ENCODE results near the gene SKIDA1.
"Not testable (repeated sequence)": the region's sequence is repeated elsewhere in the genome, so short reads cannot be mapped to it uniquely, and the experiment has no call there.

Gene SKIDA1

DNA sequence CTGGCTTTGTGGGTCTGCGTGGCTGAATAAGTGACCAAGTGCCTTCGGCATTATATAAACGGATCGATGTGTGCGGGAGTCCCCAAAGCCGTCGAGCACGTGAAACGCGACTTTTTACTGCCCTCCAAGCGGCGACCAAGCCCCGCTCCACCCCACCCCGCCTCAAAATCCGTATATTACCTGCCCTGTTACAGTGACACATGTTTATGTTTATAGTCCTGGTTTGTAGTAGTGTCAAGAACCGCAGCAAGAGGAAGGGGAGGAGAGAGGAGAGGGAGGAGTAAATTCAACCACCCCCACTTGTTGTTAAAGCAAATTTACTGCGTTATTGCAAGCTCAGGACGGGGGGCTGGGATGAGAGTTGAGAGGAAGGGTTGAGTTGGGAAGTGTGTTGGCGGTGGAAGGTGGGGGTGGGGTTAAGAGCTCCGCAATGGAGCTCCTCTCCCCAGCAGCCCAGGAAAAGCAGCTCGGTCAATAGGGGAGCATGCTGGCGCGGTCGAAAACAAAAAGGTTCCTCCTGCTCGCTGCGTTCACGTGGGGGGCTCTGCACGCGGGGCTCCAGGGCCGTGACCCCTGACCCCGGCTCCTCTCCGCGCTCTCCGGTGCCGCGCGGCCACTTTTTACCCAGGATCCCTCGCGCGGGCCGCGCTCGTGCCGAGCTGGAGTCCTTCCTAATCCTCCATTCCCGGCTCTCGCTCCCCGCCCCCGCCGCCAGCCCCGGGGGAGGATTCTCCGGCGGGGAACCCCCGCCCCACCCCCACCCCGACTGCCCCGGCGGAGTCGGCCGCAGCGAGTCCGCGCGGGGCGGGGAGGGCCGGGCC is at the start of gene SKIDA1:
TSS of gene SKIDA1 (minus strand) at position 316 of the 821 bp plus-strand sequence. CDS start 7,860 bp downstream, outside the sequence.
- peak; percentile 66 for DNase-seq

DNA sequence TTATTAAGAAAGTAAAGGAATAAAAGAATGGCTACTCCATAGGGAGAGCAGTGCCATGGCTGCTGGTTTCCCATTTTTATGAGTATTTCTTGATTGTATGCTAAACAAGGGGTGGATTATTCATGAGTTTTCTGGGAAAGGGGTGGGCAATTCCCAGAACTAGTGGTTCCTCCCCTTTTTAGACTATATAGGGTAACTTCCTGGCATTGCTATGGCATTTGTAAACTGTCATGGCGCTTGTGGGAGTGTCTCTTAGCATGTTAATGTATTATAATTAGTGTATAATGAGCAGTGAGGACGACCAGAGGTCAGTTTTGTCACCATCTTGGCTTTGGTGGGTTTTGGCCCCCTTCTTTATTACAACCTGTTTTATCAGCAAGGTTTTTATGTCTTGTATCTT is 49.0 kb upstream of the SKIDA1 start:
- DNase-seq = not testable (repeated sequence)

DNA sequence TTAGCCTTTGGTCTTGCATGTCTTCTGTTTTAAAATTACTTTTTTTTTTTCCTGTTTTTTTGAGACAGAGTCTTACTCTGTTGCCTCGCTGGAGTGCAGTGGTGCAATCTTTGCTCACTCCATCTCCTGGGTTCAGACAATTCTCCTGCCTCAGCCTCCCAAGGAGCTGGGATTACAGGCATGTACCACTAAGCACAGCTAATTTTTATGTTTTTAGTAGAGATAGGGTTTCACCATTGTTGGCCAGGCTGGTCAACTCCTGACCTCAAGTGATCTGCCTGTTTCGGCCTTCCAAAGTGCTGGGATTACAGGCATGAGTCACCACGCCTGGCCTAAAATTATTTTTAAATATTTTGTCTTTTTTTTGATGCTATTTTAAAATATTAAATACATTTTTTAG is 47.1 kb upstream of the SKIDA1 start:
- DNase-seq = no peak

DNA sequence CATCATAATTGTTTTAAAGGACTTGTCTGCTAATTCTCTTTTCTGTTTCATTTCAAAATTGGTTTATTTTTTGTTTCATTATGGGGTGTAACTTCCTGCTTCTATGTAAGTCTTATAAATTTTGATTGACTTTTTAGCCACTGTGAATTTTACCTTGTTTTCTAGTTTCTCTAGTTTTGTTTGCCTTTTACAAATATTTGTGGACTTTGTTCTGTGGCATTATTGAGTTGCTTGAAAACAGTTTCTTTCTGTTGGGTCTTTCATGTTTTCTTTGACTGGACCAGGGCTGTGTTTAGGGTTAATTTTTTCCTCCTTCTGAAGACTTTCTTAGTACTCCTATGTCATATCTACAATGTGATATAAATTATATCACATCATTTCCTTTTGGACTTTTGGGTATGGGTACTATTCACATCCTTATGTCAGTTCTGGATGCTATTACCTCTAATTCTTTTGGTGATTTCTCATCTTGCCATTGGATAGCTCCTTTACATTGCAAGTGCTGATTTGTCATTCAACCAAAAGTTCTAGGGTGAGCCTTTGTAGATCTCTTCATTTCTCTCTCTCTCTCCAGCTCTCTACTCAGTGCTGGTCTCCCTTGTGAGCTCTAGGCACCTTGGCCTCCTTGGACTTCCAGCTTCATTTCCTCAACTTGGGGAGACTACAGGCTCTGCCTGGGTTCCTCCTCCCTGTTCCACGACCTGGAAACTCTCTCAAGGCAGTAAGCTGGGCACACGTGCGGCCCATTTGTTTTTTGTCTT is 45.5 kb upstream of the SKIDA1 start:
- DNase-seq = no peak

DNA sequence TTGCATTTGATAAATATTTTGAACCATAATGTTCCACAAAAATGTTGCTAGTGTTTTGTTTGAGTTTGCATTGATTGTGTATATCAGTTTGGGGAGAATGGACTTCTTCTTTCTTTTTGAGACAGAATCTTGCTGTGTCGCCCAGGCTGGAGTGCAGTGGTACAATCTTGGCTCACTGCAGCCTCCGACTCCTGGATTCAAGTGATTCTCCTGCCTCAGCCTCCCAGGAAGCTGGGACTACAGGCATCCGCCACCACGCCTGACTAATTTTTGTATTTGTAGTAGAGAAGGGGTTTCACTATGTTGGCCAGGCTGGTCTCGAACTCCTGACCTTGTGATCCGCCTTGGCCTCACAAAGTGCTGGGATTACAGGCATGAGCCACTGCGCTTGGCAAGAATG is 33.5 kb upstream of the SKIDA1 start:
- not testable (repeated sequence) for DNase-seq

DNA sequence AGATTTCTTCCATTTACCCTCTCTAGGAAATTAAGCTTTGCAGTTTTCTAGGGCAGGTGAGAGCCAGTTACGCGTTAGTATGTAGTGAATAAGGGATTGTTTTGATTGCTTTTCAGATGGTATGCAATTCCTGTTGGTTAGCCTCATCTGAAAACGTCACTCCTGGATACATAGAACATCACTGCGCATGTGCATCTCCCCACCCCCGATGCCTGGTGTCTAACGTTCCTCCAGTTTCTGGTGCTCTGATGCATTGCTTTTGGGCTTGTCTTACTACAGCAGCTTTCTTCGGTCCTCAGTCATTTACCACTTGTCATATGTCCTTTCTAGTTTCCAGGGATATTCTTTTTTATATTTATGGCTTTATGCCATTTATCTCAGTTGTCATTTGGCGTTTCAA is 31.0 kb upstream of the SKIDA1 start:
- no peak for DNase-seq

DNA sequence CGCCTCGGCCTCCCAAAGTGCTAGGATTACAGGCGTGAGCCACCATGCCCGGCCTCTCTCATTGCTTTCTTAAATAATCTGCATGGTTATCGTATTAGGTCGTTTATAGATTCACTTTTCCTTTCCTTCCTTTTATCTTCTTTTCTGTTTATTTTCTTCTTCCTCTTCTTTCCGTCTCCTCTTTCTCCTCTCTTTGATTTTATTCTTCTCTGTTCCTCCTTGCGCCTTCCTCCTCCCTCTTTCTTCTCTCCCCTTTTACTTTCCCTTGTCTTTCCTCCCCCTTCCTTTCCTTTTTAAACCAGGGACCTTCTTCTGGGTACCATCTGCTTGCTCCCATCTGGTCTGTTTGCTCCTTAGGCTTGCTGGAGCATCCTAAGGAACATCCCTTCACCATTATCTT is 27.2 kb upstream of the SKIDA1 start:
- no peak for DNase-seq

DNA sequence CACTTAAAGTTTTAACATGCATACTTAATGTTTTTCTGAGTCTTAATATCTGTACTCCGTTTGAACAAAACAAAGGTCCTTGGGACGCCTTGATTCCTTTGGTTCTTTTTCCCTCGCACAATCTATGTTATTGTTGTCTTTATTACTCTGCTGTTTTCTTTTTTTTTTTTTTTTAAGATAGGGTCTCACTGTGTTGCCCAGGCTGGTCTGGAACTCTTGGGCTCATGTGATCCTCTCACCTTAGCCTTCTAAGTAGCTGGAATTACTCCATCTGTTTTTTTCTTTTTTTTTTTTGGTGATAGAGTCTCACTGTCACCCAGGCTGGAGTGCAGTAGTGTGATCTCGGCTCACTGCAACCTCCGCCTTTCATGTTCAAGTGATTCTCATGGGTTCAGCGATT is 21.8 kb upstream of the SKIDA1 start:
- DNase-seq = no peak

DNA sequence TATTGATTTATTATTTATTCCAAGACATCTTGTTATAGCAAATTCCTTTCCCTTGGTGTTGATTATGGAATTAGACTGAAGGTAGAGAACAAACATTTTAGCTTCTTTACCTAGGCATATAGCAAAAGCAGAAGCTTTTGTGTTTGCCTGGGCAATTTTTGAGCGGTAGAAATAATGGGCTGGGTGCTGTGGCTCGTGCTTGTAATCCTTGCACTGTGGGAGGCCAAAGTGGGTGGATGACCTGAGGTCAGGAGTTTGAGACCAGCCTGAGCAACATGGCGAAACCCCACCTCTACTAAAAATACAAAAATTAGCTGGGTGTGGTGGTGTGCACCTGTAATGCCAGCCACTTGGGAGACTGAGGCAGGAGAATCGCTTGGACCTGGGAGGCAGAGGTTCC is 15.2 kb upstream of the SKIDA1 start:
- not testable (repeated sequence) for DNase-seq

DNA sequence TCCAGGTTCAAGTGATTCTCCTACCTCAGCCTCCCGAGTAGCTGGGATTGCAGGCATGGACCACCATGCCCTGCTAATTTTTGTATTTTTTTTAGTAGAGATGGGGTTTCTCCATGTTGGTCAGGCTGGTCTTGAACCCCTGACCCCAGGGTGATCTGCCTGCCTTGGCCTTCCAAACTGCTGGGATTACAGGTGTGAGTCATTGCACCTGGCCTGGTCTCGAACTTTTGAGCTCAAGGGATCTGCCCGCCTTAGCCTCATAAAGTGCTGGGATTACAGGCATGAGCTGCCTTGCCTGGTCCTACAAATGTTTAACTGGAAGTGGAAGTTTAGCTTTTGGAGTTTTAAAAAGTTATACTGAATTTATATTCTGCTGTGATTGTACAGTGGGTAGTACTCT is 11.4 kb upstream of the SKIDA1 start:
- DNase-seq = no peak

DNA sequence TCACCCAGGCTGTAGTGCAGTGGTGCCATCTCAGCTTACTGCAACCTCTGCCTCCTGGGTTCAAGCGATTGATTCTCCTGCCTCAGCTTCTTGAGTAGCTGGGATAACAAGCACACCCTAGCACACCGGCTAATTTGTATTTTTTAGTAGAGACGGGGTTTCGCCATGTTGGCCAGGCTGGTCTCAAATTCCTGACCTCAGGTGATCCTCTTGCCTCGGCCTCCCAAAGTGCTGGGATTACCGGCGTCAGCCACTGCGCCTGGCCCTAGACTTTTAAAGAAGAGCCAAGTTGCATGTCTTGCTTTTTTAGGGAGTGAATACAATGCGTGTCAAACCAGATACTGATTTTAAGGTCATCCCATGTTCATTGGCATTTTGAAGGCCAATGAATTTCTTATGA is 10.5 kb upstream of the SKIDA1 start:
- DNase-seq = not testable (repeated sequence)

DNA sequence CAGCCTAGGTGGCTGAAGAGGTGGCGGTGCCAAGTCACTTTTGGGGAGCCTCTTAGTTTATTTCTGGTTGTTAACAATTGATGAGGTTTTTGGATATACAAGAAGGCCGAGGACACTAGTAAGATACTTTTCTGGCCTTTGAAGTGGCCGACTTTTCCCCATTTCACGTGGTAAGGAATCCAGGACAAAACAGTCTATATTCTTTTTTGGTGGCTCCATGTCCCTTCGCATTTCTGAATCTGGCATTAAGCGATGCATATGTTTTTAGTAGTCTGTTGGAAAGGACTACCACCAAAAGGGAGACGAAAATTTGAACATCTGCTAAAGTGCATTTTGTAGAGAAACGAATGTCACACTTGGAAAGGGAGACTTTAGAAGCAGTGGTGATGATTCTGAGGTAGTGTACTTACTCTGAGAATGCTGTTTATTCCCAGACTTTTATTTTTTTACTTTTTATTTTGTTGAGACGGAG is 10.0 kb upstream of the SKIDA1 start:
- no peak for DNase-seq

DNA sequence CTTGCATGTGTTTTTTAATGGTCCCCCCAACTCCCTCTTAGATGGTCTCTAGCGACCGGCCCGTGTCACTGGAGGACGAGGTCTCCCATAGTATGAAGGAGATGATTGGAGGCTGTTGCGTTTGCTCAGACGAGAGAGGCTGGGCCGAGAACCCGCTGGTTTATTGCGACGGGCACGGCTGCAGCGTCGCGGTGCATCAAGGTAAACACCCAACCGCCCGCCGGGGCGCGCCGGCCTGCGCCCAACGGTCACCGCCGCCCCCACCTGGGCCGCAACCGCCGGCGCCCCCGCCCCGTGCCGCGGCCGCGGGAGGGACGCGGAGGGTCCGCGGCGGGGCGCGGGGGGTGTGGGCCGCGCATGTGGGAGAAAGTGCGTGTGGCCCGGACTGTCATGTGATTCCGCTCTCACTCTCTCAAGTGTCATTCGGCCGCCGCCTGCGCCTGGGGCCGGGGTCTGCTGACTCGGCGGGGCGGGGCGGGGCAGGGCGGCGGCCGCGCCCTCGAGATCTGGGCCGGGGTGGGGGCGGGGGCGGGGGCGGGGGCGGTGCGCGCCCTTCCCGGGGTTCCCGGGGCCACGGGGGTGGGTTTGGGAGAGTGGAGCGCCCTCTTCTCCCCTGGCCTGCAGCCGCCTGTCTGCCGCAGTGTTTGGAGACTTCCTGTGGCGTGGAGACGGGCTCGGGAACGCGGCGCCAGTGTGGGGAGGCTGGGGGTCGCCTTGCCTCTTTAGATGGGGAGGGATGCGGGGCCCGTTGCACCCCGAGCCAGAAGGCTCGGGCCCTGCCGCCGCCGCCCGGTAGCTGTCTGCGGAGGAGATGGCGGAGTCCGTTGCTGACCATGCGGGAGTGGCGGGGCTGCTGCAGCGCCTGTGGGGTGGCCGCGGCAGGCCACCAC is 9.4 kb upstream of the SKIDA1 start:
- no peak for DNase-seq

DNA sequence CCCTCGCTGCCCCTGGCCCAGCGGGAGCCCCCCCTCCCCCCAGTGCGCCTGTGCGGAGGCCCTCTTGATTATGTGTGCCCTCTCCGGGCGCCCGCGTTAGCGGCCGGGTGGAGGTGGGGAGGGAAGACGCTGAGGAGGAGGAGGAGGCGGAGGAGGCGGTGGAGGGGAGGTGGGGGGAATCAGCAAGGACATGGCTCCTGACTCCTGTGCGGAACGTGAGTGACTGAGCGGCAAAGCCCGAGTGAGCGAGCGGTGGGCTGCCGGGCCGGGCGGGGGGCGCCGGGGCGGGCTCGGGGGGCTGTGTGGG is 8.8 kb upstream of the SKIDA1 start:
- no peak for DNase-seq

DNA sequence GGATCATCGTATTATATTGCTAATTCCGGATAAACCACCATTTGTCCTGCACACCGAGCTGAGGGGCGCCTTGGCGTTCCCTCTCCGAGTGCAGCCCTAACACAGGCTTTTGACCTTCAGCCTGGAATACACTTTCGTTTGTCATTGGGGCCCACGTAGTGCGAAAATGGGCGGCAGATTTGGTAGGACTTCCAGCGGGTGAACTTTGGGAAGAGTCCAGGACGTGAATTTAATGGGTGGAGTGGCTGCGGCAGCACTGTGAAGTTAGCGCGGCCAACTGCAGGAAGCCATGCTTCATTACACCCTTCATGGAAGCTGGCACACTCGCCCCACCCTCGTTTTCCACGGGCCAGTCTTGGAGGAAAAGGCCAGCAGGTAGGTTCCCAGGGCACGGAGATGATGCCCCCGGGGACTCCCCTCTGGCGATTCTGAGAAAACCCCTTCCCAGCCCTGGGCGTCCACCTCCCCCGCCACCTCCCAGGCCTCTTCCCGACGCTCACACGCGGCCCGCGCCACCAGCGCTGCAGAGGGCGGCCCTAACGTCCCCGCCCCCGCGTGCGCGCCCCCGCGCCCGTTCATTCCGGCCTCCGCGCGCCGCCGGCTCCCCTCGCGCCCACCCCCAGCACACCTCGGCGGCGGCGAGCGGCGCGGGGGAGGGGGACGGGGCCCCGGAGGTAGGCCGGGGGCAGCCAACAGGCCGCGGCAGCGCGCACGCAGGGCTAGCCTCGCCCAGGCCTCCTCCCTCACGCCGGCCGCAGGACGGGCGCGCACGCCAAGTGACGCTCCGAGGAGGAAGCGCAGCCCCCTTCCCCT is 8.2 kb upstream of the SKIDA1 start, which contains the start of gene MLLT10:
TSS of gene MLLT10 (plus strand) at position 766 of the 813 bp plus-strand sequence. CDS start 413 bp downstream, outside the sequence.
- peak; percentile 75 for DNase-seq

DNA sequence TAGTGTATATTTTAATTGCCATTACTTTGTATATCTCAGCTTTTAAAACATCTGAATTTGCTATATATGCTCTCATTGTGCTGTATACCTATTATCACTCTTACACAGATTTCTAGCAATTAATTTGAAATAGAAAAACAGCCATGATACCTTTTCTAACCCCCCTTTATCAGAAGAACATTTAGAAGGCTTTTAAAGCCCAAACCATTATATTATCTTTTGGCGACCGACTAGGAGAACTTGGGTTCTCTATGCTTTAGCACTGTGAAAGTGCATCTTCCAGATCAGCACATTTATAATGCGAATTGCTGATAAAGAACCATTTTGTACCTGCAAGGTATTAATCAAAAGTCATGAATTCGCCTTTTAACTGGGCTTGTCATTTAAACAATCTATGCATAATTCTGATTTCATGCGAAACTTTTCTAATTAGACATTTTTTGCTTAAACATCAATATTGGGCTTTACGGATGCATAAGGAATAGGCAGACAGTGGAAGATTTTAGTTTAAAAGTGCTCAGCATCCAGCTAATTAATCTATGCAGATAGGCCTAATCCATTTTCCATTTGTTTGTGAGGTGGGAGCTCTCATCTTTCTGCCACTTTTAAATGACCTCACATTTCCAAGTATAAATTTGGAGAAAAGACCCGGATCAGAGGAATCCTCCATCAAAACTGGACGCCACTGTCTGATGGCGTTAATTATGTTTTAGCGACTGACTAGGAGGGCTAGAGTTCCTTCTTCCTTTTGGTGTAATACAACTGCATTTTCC is 7.4 kb upstream of the SKIDA1 start:
- no peak for DNase-seq

DNA sequence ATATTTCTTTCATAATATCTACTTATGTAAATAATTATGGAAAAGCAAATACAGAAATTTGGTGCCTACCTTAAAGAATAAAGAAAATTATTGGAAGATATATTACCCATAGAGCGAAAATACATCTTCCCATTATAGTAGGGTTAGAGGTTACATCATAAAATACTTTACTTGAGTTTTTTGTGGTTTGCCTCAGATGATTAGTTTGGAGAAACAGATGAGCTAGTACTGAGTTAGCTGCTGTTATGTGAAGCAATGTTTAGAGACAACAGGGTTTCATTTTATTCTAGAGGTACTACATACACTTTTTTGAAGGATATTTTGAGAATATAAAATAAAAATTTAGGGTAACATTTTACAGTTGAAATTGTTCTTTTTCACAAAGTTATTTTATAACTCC is 5.7 kb upstream of the SKIDA1 start:
- no peak for DNase-seq

DNA sequence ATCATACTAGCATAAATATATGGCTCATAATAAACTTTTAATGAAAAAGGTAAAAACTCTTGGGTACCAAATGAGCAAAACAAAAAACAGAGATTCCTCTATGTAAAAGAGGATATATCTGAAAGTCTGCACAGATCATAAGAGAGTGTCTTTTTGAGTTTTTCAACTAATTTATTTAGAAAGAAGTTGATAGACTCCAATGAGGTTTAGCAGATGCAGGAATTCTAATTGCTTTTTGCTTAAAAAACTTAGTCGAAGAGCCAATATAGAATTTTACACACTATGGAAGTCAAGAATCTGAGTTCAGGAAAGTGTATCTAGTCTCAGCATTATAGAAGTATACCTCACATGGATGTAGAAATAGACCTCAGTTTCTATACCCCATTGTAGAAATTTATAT is 5.2 kb upstream of the SKIDA1 start:
- DNase-seq = no peak

DNA sequence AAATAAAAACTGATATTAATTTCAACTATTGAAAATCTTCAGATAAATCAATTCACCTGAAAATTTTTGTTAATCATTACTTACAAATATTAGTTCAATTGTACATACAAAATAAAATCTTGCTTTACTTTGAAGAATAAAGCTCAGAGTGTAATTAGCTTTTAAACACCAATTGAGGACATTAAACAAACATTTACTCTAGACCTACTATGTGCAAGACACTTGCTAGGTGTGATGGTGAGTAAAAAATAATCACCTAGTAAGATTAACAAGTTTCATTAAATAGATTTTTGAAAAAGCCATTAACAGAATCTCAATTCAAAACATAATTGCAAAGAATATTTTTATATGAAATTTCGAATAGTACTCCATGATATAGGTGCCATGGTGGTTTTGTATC is 4.7 kb upstream of the SKIDA1 start:
- no peak for DNase-seq

DNA sequence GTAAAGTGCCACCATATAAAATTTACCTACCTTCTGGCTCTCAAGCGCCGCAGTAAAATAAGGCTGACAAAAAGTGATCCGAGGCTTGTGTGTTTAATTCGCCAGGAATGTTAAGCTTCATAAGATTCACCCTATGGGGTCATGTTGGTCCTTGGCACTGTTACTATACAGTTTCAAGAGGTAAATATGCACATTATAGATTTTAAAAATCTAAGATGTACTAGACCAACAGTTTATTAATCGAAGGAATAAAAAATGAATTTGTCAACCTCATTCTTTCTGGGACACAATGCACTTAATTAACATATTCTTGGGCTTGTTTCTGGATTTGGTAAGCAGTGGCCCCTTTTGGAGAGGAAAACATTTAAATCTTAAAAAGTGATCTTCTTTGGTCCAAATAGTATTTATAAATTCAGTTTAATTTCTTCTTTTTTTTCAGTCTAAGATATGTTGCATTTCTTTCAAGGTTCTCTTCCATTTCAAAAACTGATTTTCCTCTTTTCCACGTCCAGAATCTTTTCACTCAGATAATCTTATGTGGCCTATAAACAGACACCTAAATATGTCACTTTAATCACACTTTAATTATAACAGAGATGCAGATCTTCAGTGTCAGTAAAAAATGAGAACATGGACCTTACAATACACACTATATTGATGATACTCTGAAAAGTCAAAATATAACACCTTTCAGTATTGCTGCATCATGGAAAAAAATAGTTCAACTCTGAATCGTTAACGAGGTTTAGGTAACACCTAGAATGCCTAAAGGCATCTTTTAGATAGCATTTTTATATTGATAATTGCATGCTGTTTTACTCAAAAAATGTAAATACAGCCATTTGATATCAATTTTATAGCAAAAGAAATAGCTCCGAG is 3.8 kb upstream of the SKIDA1 start:
- DNase-seq = no peak
